Astrocyte of the cerebellum (primary cell): Measurements from ENCODE around the gene IL1RL2.

ENCODE experiments used
- DNase-seq: peaks from one replicate; pipeline ENCODE4 v3.0.0-alpha.2; 2011; ENCODE audit warnings: low read depth
- H3K4me3 ChIP-seq: 2 replicates; pipeline ENCODE4 v1.5.1; 2011; ENCODE audit warnings: mild to moderate bottlenecking, low read depth, low read length, moderate library complexity
- in situ Hi-C: cut with HindIII; loops from 2 replicates; pipeline ENCODE4 v1.10.0; 2017; ENCODE audit warnings: low sequenced_read_pairs
- TF ChIP-seq, protein P1 (sequence below): IDR thresholded peaks from 2 replicates; pipeline ENCODE4 v1.5.1; 2012; ENCODE audit warnings: low read length, low read depth, moderate library complexity, mild to moderate bottlenecking; ENCODE audit errors: missing control alignments

IL1RL2 gene

DNA sequence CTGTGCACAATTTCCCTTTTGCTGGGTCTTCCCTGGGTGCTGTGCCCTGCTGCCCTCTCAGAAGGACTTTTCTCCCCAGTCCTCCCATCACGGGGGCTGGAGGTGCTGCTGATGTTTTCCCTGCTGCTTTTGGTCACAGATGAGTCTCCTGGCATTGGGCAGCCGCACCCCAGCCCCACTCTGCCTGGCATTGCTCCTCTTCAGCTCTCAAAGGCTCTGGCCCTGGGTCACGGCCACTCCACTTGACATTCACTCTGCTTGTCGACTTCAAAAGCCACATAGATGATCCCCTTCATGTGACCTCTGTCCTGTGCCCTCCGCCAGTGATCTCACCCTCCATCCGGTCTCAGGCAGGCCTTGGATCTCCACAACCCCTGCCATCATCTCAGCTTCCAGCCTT lies 81.0 kb downstream of the IL1RL2 start:
- TF ChIP-seq, protein P1, sequence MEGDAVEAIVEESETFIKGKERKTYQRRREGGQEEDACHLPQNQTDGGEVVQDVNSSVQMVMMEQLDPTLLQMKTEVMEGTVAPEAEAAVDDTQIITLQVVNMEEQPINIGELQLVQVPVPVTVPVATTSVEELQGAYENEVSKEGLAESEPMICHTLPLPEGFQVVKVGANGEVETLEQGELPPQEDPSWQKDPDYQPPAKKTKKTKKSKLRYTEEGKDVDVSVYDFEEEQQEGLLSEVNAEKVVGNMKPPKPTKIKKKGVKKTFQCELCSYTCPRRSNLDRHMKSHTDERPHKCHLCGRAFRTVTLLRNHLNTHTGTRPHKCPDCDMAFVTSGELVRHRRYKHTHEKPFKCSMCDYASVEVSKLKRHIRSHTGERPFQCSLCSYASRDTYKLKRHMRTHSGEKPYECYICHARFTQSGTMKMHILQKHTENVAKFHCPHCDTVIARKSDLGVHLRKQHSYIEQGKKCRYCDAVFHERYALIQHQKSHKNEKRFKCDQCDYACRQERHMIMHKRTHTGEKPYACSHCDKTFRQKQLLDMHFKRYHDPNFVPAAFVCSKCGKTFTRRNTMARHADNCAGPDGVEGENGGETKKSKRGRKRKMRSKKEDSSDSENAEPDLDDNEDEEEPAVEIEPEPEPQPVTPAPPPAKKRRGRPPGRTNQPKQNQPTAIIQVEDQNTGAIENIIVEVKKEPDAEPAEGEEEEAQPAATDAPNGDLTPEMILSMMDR, result no peak
- no peak overlapping the region for H3K4me3 ChIP-seq
- no peak for DNase-seq
- in situ Hi-C loops, result no loop called here

DNA sequence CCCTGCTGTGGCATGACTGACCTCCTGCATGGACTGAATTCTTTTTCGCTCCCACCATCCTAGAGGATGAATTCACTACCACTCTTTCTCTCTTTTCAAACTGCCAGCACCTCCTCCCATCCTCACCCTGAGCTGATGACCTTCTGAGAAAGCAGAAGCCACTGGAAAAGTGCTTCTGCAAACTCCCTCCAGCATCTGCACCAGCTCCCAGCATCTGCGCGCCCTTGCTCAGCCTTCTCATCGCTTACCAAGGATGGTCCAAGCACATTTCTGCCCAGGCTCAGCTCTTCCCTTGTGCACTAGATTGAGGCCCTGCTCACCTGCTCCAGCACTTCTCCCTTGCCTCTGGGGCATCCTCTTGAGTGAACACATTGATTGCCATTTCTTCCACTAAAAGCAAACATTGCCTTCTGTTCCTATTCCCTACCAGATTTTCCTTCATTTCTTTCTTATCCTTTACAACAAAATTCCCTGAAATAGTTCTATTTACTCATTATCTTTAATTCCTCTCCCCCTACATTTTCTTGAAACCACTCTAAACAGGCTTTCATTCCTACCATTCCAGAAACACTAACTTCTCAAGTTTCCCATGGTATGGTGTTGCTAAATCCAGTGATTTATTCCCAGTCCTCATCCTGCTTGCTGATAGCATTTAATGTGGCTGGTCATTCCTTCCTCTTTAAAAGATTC lies 81.8 kb downstream of the IL1RL2 start:
- no peak overlapping the region for H3K4me3 ChIP-seq
- in situ Hi-C loops, result no loop called here
- TF ChIP-seq, protein P1, result no peak
- DNase-seq, result no peak

DNA sequence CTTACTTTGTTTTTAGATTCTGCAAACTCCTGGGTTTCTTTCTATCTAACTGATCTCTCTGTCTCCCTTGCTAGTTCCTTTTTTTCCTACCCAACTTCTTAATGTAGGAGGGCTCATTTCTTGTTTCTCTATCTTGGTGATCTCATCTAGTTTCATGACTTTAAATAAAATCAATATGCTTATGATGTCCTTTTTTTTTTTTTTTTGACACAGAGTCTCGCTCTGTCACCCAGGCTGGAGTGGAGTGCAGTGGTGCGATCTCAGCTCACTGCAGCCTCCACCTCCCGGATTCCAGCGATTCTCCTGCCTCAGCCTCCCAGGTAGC lies 82.3 kb downstream of the IL1RL2 start:
- DNase-seq, result no peak
- TF ChIP-seq, protein P1, result no peak

DNA sequence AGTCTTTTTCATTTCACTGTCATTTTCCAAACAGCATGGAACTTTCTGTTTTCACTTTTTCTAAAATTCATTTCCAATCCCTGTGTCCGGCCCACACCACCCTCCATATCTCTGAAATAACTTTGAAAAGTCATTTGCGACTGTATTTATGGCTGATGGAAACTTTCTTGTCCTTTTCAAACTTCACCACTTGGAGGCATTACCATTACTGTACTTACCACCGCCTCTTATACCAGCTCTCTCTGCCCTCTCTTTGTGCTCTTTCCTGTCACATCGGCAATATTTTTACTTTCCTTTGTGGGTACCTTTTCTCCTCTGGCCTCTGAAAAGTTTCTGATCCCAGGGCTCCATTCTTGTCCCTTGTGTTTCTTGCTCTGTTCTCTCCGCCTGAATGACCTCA lies 85.0 kb downstream of the IL1RL2 start:
- in situ Hi-C loops, result no loop called here
- no peak for DNase-seq
- no peak overlapping the region for H3K4me3 ChIP-seq
- TF ChIP-seq, protein P1, result no peak

More for the DNA sequence above, 82.3 kb downstream of the IL1RL2 start:
- H3K4me3 ChIP-seq, result no peak overlapping the region
- in situ Hi-C loops, result no loop called here

DNA sequence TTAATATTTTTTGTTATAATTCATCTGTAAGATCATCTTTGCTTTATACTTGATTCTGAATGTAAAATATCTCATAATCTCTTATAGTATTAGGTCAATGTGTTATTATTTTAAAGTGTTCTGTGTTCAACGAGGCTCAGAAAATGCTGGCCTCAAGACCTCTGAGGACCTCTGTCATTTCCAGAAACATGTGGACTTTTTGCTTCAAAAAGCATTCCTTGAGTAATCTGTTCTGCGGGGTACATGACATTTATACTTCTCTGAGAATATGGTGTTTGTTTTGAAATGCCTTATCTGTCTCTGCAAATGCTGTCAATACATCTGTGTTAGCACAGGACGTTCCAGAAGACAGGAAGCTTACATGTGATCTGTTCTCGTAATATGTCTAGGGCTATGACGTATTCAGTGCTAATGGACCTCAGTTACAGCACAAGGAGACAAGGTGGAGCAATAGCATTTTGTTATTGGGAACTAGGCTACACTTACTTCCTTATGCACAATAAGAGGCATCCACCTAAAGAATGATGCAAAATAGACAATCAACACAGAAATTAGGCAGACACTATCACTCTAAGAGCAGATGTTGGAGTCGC lies 86.9 kb downstream of the IL1RL2 start:
- no peak for DNase-seq
- no peak overlapping the region for H3K4me3 ChIP-seq
- TF ChIP-seq, protein P1, result no peak
- in situ Hi-C loops, result no loop called here

DNA sequence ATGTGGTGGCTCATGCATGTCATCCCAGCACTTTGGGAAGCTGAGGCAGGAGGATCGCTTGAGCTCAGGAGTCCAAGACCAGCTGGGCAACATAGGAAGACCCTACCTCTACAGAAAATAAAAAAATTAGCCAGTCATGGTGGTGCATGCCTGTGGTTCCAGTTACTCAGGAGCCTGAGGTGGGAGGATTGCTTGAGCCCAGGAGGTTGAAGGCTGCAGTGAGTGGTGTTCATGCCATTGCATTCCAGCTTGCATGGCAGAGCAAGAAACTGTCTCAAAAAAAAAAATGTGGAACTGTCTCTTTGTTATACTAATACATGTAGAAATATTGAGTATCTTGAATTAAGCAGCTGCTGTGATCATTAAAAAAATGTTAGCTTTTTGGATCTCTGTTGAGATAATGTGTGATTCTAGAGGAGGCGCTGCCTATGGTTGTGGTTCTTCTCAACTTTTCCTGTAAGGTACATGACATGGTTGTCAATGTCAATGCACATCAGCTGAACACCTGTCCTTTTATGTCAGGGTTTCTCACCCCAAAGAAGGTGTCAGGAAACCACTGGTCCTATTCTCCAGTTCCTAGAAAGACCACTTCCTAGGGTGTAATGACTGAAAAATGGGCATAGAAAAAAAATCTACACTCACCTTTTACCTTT lies 89.9 kb downstream of the IL1RL2 start:
- TF ChIP-seq, protein P1, result no peak

More for the DNA sequence above, 89.9 kb downstream of the IL1RL2 start:
- no peak overlapping the region for H3K4me3 ChIP-seq
- in situ Hi-C loops, result no loop called here
- DNase-seq, result no peak
